Ovary (tissue), 3 donors: ENCODE data around the gene CCDC152.

Experiments used
- POLR2A ChIP-seq: fragments of 450-650 bp; IDR thresholded peaks from one replicate; pipeline ENCODE4 v1.6.1; 2017; ENCODE audit warnings: antibody characterized with exemption, mild to moderate bottlenecking, moderate library complexity
- TF ChIP-seq, protein P1 (sequence below), 3 donors: fragments of 450-650 bp in 2 of 3; fragments of 200-600 bp in 1 of 3; IDR thresholded peaks; one replicate each; pipeline versions ENCODE4 v1.5.1 to v1.8.0; 2016 to 2022; ENCODE audit warnings: antibody characterized with exemption in 3 of 3, mild to moderate bottlenecking in 1 of 3
- donor health status: DM: no; HTN: no; CAD: no.

DNA sequence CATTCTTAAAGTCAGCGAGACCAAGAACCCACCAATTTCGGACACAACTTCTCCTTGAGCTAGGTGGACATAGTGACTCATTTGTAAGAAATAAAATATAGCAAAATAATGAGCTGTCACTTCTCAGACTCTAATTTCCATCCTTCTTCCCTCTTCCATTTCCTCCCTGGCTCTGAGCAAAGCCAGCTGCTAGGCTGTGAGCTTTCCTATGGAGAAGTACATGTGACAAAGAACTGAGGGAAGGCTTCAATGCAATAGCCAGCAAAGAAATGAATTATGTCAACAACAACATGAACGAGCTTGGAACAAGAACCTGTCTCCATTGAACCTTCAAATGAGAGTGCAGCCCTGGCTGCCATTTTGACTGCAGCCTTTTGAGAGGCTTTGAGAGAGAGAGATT is 81.0 kb downstream of the CCDC152 start:
- TF ChIP-seq, protein P1, sequence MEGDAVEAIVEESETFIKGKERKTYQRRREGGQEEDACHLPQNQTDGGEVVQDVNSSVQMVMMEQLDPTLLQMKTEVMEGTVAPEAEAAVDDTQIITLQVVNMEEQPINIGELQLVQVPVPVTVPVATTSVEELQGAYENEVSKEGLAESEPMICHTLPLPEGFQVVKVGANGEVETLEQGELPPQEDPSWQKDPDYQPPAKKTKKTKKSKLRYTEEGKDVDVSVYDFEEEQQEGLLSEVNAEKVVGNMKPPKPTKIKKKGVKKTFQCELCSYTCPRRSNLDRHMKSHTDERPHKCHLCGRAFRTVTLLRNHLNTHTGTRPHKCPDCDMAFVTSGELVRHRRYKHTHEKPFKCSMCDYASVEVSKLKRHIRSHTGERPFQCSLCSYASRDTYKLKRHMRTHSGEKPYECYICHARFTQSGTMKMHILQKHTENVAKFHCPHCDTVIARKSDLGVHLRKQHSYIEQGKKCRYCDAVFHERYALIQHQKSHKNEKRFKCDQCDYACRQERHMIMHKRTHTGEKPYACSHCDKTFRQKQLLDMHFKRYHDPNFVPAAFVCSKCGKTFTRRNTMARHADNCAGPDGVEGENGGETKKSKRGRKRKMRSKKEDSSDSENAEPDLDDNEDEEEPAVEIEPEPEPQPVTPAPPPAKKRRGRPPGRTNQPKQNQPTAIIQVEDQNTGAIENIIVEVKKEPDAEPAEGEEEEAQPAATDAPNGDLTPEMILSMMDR (IDR thresholded peaks at IDR 0.05), result no peak
- no peak for TF ChIP-seq POLR2A
